Measurements from ENCODE around the gene MAGEA11.

DNA sequence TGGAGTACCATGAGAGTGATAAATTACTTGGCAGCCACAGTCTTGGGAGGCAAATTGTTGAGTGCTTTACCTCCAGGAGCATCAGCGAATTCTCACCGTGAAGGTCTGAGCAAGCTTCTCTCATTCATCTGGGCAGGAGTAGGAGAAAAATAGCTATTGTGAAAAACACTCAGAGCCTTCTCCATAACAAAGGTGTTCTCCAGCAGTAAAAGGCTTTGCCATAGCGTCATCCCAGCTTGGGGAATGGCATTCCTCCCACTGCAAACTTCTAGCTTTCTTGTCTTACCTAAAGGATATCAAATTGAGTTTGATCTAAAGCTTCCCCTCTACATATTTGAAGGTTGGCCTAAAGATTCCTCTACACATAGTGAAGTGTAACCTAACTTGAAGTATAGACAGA lies 29.8 kb upstream of the MAGEA11 start:
- TF ChIP-seq, protein P1, sequence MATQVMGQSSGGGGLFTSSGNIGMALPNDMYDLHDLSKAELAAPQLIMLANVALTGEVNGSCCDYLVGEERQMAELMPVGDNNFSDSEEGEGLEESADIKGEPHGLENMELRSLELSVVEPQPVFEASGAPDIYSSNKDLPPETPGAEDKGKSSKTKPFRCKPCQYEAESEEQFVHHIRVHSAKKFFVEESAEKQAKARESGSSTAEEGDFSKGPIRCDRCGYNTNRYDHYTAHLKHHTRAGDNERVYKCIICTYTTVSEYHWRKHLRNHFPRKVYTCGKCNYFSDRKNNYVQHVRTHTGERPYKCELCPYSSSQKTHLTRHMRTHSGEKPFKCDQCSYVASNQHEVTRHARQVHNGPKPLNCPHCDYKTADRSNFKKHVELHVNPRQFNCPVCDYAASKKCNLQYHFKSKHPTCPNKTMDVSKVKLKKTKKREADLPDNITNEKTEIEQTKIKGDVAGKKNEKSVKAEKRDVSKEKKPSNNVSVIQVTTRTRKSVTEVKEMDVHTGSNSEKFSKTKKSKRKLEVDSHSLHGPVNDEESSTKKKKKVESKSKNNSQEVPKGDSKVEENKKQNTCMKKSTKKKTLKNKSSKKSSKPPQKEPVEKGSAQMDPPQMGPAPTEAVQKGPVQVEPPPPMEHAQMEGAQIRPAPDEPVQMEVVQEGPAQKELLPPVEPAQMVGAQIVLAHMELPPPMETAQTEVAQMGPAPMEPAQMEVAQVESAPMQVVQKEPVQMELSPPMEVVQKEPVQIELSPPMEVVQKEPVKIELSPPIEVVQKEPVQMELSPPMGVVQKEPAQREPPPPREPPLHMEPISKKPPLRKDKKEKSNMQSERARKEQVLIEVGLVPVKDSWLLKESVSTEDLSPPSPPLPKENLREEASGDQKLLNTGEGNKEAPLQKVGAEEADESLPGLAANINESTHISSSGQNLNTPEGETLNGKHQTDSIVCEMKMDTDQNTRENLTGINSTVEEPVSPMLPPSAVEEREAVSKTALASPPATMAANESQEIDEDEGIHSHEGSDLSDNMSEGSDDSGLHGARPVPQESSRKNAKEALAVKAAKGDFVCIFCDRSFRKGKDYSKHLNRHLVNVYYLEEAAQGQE (IDR thresholded peaks at IDR 0.05; ENCODE audit: insufficient read depth in 1 of 2, low read depth in 2 of 2, low read length in 2 of 2), result no peak
- no peak for TF ChIP-seq POLR2AphosphoS5 (IDR thresholded peaks at IDR 0.05; ENCODE audit: low read depth, low read length)
